ENCODE results near the gene SPCS2. TPM values are rescaled to one million over a fixed set of nuclear protein-coding genes. Genes with fewer than 3 reads are reported as not detected.

SPCS2 gene
- total RNA-seq, 3 donors from 2014 or later (not counting 1 experiment from before 2014, with no cell fraction given): 76.9 to 117 (median 106) TPM

DNA sequence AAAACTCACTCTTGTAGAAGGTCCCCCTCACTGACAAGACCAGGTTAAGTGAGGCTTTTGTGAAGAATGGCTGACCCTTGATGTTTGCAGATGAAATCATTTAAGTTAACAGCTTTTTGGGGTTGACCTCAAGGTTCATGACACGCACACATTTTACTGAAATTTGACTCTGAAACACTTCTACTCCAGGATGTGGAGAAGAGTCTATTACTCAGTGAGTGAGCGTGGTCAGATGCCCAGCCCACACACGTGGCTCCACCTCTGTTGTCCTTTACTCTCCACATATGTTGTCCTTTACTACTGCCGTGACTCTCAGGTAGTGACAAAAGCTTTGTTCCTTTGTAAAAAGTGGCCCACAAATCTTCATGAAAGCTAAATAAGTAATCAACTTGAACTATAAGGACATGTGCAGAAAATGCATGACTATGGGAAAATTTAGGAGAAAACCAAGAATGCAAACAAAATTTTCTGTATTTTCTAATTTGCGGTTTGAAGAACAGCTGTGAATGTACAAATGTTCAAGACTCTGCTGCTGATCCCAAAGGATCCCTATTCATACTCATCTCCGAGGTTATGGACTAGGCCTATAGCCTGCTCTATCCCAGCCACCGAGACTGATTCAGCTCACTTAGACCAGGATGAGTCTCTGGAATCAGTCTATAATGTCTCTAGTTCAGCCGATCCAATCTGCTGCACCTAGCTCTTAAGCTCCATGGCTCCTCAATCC is 22.6 kb upstream of the SPCS2 start:
- TF ChIP-seq, protein P1, sequence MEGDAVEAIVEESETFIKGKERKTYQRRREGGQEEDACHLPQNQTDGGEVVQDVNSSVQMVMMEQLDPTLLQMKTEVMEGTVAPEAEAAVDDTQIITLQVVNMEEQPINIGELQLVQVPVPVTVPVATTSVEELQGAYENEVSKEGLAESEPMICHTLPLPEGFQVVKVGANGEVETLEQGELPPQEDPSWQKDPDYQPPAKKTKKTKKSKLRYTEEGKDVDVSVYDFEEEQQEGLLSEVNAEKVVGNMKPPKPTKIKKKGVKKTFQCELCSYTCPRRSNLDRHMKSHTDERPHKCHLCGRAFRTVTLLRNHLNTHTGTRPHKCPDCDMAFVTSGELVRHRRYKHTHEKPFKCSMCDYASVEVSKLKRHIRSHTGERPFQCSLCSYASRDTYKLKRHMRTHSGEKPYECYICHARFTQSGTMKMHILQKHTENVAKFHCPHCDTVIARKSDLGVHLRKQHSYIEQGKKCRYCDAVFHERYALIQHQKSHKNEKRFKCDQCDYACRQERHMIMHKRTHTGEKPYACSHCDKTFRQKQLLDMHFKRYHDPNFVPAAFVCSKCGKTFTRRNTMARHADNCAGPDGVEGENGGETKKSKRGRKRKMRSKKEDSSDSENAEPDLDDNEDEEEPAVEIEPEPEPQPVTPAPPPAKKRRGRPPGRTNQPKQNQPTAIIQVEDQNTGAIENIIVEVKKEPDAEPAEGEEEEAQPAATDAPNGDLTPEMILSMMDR (IDR thresholded peaks at IDR 0.05): no peak
- Mint-ChIP-seq H3K36me3 (no peaks in the 10 kb centered on the region), H3K4me1 (no peaks in the 10 kb centered on the region), H3K27me3 (ENCODE audit: low read depth in 2 of 2) (no peaks in the 10 kb centered on the region), H3K27ac (no peak overlapping the region), H3K4me3 (no peak overlapping the region), H3K9me3 (no peaks in the 10 kb centered on the region)
- Histone ChIP-seq H3K4me3 (ENCODE audit: low read length) (no peak overlapping the region), H3K27ac (ENCODE audit: low read length) (no peak overlapping the region), H3K4me1 (ENCODE audit: control insufficient read depth, insufficient read depth, low read length) (no peaks in the 10 kb centered on the region), H3K36me3 (ENCODE audit: control insufficient read depth, insufficient read depth, low read length) (no peaks in the 10 kb centered on the region), H3K27me3 (ENCODE audit: control insufficient read depth, insufficient read depth, low read length) (no peaks in the 10 kb centered on the region), H3K9me3 (ENCODE audit: control insufficient read depth, insufficient read depth, low read length) (no peaks in the 10 kb centered on the region)
- ATAC-seq: no peak
- intact Hi-C loops (cut with micrococcal nuclease): loop anchor here (5.0 kb wide), 1 partner anchor 216 kb away; no protein-coding TSS in a partner anchor
- WGBS (ENCODE audit: insufficient coverage): 70% methylated on average over 8 of the region's 8 CpGs
- DNase-seq: no peak

DNA sequence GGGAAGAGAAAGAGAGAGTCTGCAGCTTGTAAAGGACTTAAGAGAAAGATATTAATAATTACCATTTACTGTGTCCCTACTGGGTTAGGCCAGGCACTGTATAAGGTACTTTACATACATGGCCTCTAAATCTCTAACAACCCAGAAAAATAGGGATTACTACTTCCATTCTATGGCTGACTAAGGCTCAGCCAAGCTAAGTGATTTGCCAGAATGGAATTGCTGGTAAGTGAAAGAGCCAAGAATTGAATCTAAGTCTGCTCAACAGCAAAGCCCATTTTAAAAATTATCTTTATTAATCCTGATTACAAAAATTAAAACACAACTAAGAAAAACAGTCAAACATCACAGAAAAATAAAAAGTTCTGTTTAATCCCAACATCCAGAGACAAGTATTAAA is 21.6 kb upstream of the SPCS2 start:
- Histone ChIP-seq H3K4me3 (ENCODE audit: low read length) (no peak overlapping the region), H3K4me1 (ENCODE audit: control insufficient read depth, insufficient read depth, low read length) (peaks cover 4% of the 10 kb centered on the region), H3K27me3 (ENCODE audit: control insufficient read depth, insufficient read depth, low read length) (no peaks in the 10 kb centered on the region), H3K27ac (ENCODE audit: low read length) (no peak overlapping the region), H3K9me3 (ENCODE audit: control insufficient read depth, insufficient read depth, low read length) (no peaks in the 10 kb centered on the region), H3K36me3 (ENCODE audit: control insufficient read depth, insufficient read depth, low read length) (no peaks in the 10 kb centered on the region)
- intact Hi-C loops (cut with micrococcal nuclease): loop anchor here (5.0 kb wide), 1 partner anchor 215 kb away; no protein-coding TSS in a partner anchor
- H3K27me3 Mint-ChIP-seq (ENCODE audit: low read depth in 2 of 2): no peaks in the 10 kb centered on the region
- no peak overlapping the region for H3K27ac Mint-ChIP-seq
- no peak overlapping the region for H3K4me3 Mint-ChIP-seq
- no peaks in the 10 kb centered on the region for H3K36me3 Mint-ChIP-seq
- peaks cover 5% of the 10 kb centered on the region in 2 donors for H3K4me1 Mint-ChIP-seq
- no peaks in the 10 kb centered on the region for H3K9me3 Mint-ChIP-seq
- DNase-seq (no peak), ATAC-seq (no peak)
- TF ChIP-seq, protein P1 (IDR thresholded peaks at IDR 0.05): no peak

DNA sequence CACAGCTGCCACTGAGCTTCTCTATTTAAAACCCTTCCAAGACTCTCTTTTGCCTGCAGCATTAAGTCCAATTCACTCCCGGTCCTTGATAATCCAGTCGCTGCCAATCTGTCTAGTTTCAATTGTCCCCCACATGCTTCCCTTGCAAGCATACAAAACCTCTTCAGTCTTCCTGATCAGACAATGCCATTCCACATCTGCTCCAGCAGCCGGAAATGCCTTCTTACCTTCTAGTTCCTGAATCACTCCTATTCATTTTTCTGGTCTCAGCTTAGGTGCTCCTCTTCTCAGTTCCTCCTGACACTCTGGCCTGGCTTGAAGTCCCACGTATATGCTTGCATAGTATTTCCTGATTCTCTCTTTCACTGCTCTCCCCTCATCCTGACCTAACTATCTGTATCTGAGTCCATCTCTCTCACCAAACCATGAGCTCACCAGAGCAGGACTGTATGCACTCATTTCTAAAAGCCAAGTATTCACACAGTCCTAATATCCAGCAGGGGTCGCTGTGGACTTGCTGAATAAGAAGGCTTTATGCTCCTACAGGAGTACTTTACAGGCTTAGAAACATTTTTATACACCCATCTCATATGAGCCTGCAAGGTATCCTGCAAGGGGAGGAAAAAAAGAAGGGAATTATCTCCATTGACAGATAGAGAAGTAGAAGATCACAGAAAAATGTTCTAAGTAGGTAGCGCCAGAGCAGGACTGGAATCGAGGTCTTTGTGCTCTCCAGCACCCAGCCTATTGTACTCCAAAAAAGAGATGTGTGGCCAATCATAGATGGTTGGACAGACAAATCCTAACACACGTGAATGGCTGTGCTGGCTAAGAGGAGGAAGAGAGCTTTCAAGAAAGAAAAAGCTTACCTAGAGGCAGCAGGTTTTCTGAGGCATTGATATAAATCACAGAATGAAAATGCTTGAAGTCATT is 19.4 kb upstream of the SPCS2 start:
- peak; percentile 81 to 88 (median 82) for ATAC-seq
- Histone ChIP-seq H3K27me3 (ENCODE audit: control insufficient read depth, insufficient read depth, low read length) (no peaks in the 10 kb centered on the region), H3K27ac (ENCODE audit: low read length) (no peak overlapping the region), H3K4me3 (ENCODE audit: low read length) (no peak overlapping the region), H3K36me3 (ENCODE audit: control insufficient read depth, insufficient read depth, low read length) (peaks cover 7% of the 10 kb centered on the region), H3K4me1 (ENCODE audit: control insufficient read depth, insufficient read depth, low read length) (peaks cover 4% of the 10 kb centered on the region), H3K9me3 (ENCODE audit: control insufficient read depth, insufficient read depth, low read length) (no peaks in the 10 kb centered on the region)
- Mint-ChIP-seq H3K4me3 (no peak overlapping the region), H3K4me1 (peaks cover 9% of the 10 kb centered on the region in 2 donors), H3K27ac (no peak overlapping the region), H3K9me3 (no peaks in the 10 kb centered on the region), H3K36me3 (peaks cover 6% of the 10 kb centered on the region), H3K27me3 (ENCODE audit: low read depth in 2 of 2) (no peaks in the 10 kb centered on the region)
- intact Hi-C loops (cut with micrococcal nuclease): loop anchor here (1.0 to 5.0 kb wide), 4 partner anchors 103 to 319 kb away; no protein-coding TSS in a partner anchor
- TF ChIP-seq, protein P1 (IDR thresholded peaks at IDR 0.05): peak; percentile 95
- DNase-seq: peak; percentile 28 to 90
- 72% methylated on average over 8 of the region's 8 CpGs for WGBS (ENCODE audit: insufficient coverage)
